Neural progenitor cell (in vitro differentiated cells): ENCODE data around the gene DHCR24.

ENCODE experiments used
- CTCF ChIP-seq: fragments of 200-600 bp; sonication (generic); IDR thresholded peaks from 2 replicates; pipeline ENCODE4 v1.5.1; 2017; ENCODE audit warnings: antibody characterized with exemption, mild to moderate bottlenecking
- EZH2 ChIP-seq: fragments of 200-600 bp; sonication (generic); IDR thresholded peaks from 2 replicates; pipeline ENCODE4 v1.6.1; 2017; ENCODE audit warnings: antibody characterized with exemption, mild to moderate bottlenecking, moderate library complexity
- EZH2phosphoT487 ChIP-seq: fragments of 200-600 bp; sonication (generic); IDR thresholded peaks from 2 replicates; pipeline ENCODE4 v1.6.1; 2017; ENCODE audit warnings: antibody characterized with exemption

DNA sequence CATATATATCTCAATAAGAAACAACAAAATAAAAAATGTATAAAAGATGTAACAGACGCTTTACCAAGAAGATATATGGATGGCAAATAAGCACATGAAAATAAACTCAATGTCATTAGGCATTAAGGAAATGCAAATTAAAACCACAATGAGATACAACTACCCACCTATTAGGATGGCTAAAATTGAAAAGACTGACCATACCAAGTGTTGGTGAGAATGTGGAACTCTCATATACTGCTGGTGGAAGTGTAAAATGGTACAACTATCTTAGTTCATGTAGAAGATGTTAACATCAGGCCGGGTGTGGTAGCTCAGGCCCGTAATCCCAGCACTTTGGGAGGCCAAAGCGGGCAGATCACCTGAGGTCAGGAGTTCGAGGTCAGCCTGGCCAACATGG lies 43.5 kb downstream of the DHCR24 start:
- TF ChIP-seq CTCF (no peak), EZH2 (no peak), EZH2phosphoT487 (no peak)
